Stimulated activated naive CD4-positive, alpha-beta T cell (primary cell): ENCODE measurements around the gene S1PR2.
"Not testable (repeated sequence)": the region's sequence is repeated elsewhere in the genome, so short reads cannot be mapped to it uniquely, and the experiment has no call there.

Source experiments
- DNase-seq, 6 experiments: peaks; one replicate each; lab custom pipeline; 2025; lab: John Stamatoyannopoulos, UW

The S1PR2 gene

DNA sequence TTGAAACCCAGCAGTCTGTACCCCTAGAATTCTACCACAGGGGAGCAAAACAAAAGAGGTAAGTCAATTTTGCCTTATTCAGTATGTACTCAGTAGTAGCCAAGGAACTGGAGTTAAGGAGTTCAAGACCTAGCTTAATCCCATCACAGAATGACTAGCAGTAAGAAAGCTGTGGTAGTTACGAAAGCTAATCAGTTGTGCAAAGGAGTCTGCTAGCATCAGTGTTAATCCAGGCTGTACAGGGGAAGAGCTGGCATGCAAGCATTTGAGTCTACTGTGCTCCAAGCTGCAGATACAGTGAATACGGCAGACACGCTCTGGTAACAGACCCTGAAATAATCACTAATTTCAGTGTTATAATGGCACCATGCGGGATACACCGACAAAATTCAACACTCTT, 41.1 kb downstream of the S1PR2 start:
- no peak for DNase-seq

DNA sequence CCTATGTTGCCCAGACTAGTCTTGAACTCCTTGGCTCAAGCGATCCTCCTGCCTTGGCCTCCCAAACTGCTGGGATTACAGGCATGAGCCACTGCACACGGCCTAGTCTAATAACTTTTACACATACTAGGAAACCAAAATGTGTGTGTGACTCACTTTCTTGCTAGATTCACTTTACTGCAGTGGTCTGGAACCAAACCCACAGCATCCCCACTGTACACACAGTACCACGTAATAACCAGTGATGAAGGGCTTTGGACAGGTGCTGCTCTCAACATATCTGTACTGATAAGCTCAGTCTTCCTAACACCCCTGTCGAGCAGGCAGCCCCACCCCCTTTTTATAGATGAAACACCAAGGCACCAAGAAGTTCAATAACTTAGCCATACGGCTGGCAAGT, 41.5 kb downstream of the S1PR2 start:
- no peak for DNase-seq

DNA sequence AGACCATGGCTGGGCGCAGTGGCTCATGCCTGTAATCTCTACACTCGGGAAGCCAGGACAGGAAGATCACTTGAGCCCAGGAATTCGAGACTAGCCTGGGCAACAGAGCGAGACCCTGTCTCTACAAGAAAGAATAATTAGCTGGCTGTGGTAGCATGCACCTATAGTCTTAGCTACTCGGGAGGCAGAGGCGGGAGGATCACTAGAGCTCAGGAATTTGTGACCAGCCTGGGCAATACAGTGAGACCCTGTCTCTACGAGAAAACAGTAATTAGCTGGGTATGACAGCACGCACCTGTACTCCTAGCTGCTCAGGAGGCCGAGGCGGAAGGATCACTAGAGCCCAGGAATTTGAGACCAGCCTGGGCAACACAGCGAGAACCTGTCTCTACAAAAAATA, 43.8 kb downstream of the S1PR2 start:
- no peak for DNase-seq

DNA sequence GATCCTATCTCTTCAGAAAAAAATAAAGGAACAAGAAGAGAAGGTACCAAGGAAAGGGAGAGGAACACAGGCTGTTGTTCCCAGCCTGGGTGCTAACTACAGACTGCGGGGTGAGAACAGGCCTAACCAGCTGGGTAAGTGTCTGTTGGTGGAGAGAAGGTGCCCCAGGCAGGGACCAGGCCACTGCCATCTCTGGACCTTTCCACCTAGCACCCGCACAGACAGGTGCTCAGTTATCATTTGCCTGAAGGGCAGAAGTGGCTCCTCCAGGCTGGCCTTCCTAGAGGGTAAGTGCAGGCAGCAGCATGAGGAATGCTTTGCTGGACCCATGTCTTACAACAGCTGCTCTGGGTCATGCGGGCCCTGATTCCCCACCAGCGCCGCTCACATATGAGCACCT, 46.5 kb downstream of the S1PR2 start:
- no peak for DNase-seq

DNA sequence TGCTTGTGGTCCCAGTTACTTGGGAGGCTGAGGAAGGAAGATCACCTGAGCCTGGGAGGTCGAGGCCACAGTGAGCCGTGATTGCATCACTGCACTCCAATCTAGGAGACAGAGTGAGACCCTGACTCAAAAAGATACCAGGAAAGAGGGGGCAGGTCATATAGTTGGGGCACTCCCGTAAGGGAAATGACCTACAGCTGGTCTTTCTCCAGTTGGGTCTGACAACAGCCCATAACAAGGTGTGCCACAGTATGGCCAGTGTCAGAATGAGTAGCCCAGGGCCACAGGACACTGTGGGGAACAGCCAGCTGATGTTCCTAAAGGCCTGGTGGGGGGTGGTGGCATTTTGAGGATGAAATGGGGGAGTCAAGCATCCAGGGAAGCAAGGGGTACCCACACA, 47.2 kb downstream of the S1PR2 start:
- DNase-seq = no peak

DNA sequence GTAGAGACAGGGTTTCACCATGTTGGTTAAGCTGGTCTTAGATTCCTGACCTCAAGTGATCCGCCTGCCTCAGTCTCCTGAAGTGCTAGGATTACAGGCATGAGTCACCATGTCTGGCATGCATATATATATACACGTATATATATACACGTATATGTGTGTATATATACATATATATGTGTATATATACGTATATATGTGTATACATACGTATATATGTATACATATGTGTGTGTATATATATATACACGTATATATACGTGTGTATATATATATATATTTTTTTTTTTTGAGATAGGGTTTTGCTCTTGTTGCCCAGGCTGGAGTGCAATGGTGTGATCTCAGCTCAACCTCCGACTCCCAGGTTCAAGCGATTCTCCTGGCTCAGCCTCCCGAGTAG, 48.3 kb downstream of the S1PR2 start:
- DNase-seq = no peak

DNA sequence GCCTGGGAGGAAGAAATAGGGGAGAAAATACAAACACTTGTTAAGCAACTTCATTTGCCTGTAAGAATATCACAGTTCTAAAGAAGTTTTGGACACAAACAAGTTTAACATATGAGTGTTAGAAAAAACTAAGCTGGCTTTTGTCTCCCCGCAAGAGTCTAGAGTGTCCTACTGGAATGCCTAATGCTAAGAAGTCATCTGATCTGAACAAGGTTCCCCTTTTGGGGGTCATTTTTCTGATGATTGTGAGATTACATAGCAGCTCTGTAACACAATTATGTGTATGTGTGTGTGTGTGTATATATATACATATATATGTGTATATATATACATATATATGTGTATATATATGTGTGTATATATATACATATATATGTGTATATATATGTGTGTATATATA, 49.1 kb downstream of the S1PR2 start:
- no peak for DNase-seq

DNA sequence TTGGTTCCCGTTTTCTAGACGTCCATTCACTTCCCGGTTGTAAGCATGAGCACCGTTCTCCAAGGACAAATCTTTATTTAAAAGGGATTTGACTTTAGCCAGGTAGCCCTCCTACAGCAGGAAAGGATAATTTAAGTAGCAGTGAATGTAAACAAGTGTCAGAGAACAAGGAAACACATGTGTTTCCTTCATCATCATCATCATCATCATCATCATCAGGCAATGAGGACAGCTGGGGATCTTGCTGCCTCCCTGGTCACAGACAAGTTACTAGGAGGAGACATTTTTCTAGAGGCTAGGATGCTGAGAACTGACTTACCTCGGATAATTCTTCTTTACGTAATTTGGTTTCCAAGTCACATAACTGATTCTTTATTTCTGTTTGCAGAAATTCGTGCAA, 50.7 kb downstream of the S1PR2 start:
- DNase-seq = no peak

DNA sequence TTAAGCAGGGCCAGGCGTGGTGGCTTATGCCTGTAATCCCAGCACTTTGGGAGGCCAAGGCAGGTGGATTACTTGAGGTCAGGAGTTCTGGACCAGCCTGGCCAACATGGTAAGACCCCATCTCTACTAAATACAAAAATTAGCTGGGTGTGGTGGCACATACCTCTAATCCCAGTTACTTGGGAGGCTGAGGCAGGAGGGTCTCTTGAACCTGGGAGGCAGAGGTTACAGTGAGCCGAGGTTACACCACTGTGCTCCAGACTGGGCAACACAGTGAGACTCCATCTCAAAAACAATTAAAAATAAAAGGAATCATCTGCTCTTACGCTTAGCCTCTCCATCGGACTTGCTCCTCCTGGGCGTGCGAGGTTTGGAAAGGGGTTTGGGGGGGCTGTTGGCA, 51.1 kb downstream of the S1PR2 start:
- DNase-seq = not testable (repeated sequence)

DNA sequence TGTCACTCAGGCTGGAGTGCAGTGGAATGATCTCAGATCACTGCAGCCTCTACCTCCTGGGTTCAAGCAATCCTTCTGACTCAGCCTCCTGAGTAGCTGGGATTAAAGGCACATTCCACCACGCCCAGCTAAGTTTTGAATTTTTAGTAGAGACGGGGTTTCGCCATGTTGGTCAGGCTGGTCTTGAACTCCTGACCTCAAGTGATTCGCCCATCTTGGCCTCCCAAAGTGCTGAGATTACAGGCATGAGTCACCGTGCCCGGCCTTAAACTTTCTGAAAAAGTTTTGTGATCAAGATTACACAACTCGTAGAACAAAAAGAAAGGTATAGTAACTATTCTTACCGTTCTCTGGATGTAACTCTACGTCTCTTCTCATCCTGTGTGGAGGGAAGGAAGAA, 57.6 kb downstream of the S1PR2 start:
- DNase-seq = no peak
